ENCODE results near the gene NFE2L1. TPM values are rescaled to one million over a fixed set of nuclear protein-coding genes. Genes with fewer than 3 reads are reported as not detected.
A peak's percentile ranks its signal among the peaks of the same experiment; 100 is the strongest.

NFE2L1 gene
- total and polyA plus RNA-seq, 9 of the 15 experiments (the other 6 are each of a cell fraction or from before 2014, with no cell fraction given) = 2.0 to 68.6 (median 39.7) TPM

DNA sequence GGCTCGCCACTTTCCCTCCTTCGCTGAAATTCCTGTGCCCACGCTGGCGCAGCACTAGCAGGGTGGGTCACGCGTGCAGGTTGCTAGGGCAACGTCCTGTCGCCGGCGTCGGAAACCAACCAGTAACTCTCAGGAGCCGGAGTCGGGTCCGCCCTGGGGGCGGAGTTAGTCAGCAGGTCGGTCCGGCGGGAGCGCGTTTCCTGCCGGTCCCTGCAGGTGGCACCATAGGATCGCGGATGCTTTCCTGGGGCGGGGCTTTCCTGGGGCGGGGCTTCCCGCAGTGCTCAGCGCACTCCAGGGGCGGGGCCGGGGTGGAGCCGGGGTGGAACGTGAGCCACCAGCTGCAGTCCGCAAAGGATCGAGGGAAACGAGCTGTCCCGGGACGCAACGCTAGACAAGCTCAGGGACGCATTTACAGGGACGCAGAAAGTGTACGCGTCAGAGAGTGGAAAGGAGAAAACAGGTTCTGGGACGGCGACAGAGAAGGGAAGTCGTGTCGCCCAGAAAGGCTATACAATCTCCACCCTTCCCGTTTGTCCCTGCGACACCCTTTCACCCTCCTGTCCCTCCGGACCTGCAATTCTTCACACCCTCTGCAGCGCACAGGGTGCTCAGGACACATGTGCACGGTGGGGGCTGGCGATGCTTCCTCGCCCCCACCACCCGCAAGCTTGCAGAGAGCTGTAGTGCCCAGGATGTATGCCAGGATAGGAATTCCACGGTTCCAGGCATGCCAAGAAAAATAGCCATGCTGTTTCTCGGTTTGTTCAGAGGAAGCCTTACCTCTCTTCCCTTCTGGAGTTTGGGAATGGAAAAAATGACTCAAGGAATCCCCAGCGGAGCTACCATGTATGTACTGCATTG is 22.9 kb upstream of the NFE2L1 start (continued):
- TF ChIP-seq, protein P1, sequence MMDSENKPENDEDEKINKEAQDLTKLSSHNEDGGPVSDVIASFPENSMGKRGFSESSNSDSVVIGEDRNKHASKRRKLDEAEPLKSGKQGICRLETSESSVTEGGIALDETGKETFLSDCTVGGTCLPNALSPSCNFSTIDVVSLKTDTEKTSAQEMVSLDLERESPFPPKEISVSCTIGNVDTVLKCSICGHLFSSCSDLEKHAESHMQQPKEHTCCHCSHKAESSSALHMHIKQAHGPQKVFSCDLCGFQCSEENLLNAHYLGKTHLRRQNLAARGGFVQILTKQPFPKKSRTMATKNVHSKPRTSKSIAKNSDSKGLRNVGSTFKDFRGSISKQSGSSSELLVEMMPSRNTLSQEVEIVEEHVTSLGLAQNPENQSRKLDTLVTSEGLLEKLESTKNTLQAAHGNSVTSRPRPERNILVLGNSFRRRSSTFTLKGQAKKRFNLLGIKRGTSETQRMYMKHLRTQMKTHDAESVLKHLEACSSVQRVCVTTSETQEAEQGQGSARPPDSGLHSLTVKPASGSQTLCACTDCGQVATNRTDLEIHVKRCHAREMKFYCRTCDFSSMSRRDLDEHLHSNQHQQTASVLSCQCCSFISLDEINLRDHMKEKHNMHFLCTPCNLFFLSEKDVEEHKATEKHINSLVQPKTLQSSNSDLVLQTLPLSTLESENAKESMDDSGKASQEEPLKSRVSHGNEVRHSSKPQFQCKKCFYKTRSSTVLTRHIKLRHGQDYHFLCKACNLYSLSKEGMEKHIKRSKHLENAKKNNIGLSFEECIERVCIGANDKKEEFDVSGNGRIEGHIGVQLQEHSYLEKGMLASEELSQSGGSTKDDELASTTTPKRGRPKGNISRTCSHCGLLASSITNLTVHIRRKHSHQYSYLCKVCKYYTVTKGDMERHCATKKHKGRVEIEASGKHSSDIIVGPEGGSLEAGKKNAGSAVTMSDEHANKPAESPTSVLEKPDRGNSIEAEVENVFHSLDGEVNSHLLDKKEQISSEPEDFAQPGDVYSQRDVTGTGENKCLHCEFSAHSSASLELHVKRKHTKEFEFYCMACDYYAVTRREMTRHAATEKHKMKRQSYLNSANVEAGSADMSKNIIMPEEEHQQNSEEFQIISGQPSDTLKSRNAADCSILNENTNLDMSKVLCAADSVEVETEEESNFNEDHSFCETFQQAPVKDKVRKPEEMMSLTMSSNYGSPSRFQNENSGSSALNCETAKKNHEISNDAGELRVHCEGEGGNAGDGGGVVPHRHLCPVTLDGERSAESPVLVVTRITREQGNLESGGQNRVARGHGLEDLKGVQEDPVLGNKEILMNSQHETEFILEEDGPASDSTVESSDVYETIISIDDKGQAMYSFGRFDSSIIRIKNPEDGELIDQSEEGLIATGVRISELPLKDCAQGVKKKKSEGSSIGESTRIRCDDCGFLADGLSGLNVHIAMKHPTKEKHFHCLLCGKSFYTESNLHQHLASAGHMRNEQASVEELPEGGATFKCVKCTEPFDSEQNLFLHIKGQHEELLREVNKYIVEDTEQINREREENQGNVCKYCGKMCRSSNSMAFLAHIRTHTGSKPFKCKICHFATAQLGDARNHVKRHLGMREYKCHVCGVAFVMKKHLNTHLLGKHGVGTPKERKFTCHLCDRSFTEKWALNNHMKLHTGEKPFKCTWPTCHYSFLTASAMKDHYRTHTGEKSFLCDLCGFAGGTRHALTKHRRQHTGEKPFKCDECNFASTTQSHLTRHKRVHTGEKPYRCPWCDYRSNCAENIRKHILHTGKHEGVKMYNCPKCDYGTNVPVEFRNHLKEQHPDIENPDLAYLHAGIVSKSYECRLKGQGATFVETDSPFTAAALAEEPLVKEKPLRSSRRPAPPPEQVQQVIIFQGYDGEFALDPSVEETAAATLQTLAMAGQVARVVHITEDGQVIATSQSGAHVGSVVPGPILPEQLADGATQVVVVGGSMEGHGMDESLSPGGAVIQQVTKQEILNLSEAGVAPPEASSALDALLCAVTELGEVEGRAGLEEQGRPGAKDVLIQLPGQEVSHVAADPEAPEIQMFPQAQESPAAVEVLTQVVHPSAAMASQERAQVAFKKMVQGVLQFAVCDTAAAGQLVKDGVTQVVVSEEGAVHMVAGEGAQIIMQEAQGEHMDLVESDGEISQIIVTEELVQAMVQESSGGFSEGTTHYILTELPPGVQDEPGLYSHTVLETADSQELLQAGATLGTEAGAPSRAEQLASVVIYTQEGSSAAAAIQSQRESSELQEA (IDR thresholded peaks at IDR 0.05; ENCODE audit: low read depth) = no peak
- peak; percentile 80 for TF ChIP-seq STAG1 (CRISPR knock-in tag; IDR thresholded peaks at IDR 0.05; ENCODE audit: borderline replicate concordance)
- TF ChIP-seq, protein P2, sequence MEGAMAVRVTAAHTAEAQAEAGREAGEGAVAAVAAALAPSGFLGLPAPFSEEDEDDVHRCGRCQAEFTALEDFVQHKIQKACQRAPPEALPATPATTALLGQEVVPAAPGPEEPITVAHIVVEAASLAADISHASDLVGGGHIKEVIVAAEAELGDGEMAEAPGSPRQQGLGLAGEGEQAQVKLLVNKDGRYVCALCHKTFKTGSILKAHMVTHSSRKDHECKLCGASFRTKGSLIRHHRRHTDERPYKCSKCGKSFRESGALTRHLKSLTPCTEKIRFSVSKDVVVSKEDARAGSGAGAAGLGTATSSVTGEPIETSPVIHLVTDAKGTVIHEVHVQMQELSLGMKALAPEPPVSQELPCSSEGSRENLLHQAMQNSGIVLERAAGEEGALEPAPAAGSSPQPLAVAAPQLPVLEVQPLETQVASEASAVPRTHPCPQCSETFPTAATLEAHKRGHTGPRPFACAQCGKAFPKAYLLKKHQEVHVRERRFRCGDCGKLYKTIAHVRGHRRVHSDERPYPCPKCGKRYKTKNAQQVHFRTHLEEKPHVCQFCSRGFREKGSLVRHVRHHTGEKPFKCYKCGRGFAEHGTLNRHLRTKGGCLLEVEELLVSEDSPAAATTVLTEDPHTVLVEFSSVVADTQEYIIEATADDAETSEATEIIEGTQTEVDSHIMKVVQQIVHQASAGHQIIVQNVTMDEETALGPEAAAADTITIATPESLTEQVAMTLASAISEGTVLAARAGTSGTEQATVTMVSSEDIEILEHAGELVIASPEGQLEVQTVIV (CRISPR knock-in tag; IDR thresholded peaks at IDR 0.05; ENCODE audit: borderline replicate concordance) = no peak
- TF ChIP-seq YY1 (IDR thresholded peaks at IDR 0.05; ENCODE audit: borderline replicate concordance in 1 of 3, control insufficient read depth in 1 of 3, extremely low read depth in 1 of 3, insufficient read depth in 3 of 3, insufficient read length in 1 of 3, insufficient replicate concordance in 2 of 3, low read depth in 1 of 3, low read length in 2 of 3) = peak in 1 of 3 experiments; percentile 51
